GM21390 (cell line): Measurements from ENCODE around the gene FRMPD4.

ENCODE experiments used
- ATAC-seq: cut with Tn5 transposase; IDR thresholded peaks from one replicate; pipeline ENCODE4 v1.9.1; 2021; ENCODE audit not compliant: unreplicated experiment

FRMPD4 gene

DNA sequence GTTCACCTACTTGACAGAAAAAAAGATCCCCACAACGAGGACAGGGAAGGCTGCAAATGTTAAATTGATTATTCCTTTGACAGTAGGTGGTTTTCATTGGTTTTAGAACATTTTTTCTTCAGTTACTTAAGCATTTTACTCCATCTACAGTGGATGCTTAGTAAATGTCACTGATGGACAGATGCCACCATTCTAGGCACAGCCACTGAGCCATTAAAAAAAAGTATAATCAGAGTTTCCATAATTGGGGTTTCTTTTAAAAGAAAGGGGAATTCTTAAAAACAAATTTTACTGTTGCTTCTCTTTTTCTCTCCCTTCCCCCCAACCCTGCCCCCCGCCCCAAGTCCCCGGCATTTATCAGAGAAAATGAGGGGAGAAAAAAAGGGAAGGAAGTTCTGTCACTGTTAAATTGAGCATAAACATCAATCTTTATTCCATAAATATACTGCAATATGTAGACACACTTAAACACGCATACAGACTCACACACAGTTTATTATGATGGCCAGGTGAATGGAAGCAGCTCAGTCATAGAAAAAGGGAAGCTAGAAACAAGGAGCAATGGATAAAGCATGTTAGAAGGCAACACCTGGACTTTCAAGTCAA lies 573.3 kb downstream of the FRMPD4 start:
- no peak for ATAC-seq

DNA sequence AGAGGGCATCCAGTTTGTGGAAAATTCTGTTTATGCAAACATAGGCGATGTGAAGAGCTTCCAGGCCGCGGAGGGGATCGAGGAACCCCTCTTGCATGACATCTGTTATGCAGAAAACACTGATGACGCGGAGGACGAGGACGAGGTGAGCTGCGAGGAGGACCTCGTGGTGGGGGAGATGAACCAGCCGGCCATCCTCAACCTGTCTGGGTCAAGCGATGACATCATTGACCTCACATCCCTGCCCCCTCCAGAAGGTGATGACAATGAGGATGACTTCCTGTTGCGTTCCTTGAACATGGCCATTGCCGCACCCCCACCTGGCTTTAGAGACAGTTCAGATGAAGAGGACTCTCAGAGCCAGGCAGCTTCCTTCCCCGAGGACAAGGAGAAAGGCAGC lies 578.3 kb downstream of the FRMPD4 start:
- ATAC-seq, result no peak

DNA sequence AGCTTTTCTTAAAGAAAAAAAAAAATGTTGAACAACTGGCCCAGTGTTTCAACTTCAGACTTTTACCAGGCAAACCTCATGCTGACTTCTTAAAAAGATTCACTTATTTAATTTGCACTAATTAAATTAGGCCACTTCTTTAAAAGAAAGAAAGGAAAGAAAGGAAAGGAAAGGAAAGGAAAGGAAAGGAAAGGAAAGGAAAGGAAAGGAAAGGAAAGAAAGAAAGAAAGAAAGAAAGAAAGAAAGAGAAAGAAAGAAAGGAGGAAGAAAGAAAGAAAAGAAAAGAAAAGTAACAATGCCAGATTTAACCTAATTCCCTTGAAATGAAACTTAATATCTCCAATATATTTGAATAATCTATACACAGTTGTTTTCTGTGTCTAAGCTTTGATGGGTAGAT lies 581.6 kb downstream of the FRMPD4 start:
- ATAC-seq, result no peak

DNA sequence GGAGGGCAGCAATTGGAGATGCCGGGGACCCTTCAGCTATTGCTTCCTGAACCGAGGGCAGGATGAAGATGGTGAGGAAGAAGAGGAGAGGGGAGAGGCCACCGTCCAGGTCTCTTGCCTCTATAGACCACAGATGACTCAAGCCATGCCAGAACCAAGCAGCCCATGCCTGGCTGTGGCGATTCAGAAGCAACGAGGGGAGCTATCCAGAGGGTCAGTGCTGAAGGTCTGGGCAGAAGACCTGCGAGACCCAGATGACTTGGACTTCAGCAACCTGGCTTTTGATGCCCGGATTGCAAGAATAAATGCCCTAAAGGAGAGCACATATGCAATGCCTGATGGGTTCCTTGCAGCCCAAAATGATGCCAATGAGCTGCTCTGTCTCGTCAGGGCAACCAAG lies 582.8 kb downstream of the FRMPD4 start:
- ATAC-seq, result no peak

DNA sequence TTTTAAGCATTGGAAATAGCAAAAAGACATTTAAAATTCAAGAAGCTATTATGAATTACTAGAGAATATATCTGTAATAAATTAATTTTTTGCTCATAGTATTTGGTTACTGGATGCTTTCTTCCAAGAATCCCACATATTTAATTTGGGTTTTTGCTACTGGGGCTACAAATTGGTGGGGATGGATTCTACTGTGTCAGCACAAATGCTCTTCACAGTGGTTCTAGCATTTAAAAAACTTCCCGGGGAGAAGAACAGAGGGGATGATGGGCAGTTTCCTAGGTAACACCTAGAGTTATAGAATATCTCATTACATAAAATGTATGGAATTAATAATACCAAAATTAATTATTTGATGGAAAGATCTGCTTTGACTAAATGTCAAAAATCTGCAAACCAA lies 584.0 kb downstream of the FRMPD4 start:
- no peak for ATAC-seq

DNA sequence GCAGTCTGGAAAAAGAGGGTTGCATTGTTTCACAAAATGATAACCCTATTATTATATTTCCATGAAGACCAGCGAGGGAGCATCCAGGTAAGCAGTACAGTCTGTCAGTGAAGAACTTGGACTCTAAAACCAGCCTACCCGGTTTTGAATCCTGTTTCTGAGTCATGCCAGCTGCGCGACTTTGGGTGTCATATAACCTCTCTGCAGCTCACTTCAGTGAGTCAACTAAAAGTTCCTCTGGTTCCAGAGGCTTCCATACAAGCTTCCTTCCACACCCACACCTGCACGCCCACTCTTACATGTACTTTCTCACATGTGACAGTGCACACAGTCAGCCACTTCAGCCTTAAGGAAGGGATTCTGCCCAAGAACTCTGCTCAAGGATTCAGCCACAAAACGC lies 603.1 kb downstream of the FRMPD4 start:
- ATAC-seq, result no peak

DNA sequence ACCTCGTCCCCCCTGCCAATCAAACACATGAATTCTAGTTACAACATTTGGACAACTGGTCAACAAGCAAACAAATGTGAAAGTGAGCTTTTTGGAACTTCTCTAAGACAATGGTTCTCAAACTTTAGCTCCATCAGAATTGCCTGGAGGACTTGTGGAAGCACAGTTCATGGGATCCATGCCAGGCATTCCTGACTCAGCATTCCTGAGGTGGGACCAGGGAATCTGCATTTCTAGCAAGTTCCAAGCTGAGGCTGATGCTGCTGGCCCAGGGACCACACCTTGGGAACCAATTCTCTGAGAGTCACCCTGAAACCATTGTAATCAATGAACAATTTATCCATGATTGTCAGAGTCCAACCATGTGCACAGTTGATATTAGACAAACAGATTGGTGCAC lies 609.2 kb downstream of the FRMPD4 start:
- ATAC-seq, result no peak

DNA sequence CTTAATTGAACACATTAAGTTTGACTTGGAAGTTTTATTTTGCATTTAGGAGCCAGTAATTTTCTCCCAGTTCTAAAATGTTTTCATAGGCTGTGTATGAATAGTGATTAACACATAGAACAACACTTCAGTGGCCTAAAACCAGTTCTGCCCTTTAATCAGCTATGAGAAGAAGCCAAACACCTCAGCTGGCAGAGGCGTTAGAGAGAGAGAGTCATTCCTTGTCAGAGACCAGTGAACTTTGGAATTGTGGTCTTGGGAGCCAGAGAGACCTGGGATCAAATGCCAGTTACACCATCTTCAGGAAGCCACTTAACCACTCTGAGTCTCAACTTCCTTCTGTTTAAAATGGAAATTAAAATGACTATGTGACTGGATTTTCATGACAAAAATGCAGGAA lies 613.6 kb downstream of the FRMPD4 start:
- ATAC-seq, result no peak

DNA sequence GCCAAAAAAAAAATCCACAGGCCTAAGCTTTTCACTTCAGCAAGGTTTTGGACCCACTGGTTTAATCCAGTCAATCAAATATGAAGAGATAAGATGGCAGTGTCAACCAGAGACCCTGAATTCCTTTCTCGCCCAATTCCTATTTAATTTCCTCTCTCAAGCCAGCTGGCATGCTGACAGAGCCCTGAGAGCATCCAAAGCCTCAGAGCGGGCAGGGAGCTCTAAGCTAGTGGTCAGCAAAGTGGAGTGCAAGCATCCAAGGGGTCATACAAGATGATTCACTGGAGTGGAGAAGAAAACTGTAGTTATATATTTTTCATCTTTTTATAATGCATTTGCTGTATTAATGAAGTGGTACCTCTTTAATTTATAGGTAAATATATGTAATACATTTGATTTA lies 615.1 kb downstream of the FRMPD4 start:
- no peak for ATAC-seq

DNA sequence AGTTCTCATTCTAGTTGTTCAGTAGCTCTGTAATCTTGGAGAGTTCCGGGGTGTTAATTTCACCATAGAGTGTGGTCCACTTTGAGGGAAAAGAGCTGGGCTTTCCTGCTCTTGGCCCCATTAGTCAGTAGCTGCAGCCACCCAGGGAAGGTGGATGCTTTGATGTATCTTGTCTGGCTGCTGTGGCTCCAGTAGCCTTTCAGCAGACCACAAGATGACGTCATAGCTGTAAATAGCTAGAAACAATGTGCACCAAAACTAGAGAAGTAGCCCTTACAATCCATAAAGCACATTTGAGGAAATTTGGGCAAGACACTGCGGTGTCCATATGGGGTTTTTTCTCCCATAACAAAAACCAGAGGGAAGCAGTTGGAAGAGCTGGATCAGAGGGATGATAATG lies 620.0 kb downstream of the FRMPD4 start:
- no peak for ATAC-seq

DNA sequence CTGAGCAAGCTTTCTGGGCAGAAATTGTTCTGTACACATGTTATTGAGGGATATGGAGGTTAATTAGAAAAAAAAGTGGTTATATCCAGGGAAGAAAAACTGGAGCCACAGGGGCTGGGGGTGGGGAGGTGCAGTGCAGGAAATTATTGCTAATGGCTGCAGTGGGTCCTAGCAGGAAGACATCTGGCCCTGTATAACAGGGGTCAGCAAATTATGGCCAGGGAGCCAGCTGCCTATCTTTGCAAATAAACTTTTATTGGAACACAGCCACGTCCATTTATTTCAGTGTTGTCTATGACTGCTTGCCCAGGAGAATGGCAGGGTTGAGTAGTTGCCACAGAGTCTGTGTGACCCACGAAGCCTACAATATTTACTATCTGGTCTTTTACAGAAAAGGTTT lies 629.6 kb downstream of the FRMPD4 start:
- ATAC-seq, result no peak

DNA sequence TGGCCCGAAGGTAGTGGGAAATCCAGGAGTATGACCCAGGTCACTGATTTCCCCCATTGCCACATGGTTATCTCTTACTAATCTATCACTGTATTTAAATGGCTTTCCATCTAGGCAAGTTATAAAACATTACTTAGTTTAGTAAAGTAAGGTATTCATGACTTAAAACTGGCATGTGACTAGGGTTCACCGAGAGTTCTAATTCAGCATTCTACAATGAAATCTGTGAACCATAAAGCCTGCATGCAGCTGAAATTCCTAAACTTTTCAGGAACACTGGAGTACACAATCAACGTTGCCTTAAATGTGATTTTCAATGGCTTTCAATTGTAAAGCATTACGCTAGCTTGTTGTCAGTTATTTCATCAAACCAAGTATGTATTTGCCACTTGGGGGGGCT lies 630.2 kb downstream of the FRMPD4 start:
- no peak for ATAC-seq

DNA sequence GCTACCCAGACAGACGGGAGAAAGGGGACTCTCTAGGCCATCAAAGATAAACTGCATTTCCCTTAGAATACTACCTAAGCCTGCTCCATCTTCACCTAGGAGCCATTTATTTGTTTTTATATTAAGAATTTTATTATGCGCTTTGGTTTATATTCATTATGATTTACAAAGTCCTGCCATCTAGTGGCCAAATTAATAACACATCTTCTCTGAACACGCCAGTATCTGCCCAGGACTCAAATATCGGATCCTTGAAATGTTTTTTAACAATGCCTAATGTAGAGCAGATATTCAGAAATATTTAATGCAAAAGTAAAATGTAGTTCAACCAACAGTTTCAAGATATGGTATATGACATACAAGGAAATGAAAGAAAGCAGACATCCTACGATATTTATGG lies 632.2 kb downstream of the FRMPD4 start:
- ATAC-seq, result no peak

DNA sequence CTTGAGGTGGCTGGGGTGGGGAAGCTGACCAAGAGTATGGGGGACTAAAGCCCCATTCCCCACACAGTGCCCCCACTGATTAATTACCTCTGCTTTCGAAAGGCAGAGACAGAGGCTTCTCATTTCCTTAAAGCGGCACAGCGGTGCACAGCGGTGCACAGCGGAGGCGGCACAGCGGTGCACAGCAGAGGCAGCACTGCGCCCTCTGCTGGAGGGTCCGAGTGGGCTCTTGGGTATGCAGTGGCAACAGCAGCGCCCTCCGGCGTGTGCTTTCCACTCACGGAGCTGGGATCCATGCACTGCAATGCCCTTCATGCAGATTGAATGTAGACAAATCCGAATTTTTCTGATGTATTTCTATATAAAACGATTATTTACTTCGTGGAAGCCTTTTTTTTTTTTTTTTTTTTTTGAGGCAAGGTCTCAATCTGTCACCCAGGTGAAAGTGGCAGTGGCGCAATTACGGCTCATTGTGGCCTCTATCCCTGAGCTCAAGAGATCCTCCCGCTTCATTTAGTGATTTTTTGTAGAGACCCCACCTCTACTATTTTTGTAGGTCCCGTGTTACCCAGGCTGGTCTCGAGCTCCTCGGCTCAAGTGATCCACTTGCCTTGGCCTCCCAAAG lies 633.3 kb downstream of the FRMPD4 start:
- ATAC-seq, result peak; percentile 100
